ENCODE data around the gene AP1S1. TPM values are rescaled to one million over a fixed set of nuclear protein-coding genes. Genes with fewer than 3 reads are reported as not detected.
A peak's percentile ranks its signal among the peaks of the same experiment; 100 is the strongest.

AP1S1 gene
- total and polyA plus RNA-seq, 2 of the 13 experiments (the other 11 are each of a cell fraction or from before 2014, with no cell fraction given), result 57.5 to 68.1 TPM

DNA sequence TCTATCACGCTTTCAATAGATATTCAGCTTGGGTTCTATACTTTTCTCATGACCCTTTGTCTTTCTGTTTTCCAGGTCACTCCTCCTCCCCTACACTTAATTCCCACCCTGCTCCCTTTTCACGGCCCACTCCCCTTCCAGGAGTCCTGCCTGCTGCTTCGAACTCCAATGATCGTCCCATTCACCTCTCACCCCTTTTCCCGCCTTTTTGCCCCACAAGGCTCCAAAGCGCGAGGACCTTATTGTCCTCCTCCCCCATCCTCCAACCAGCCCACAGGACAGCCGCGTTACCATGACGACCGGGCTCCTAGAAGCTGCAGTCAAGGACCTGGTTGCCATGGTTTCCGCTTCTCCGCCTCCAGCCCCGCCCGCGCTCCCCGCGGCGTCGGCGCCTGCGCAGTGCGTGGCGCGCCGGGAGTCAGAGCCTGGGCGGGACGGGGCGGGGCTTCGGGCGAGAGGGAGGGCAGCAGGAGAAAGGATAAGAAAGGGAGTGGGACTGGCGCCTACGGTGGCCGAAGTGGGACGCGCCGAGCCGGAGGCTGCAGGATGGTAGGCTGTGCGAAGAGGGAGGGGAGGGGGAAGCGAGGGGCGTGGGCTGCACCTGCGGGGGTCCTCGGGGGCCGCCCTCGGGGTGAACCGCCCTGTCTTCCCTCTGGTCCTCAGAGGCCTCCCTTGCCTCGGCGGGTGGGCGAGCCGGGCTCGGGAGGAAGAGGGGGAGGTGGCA lies at the start of gene AP1S1 (continued):
- TF ChIP-seq, protein P1, sequence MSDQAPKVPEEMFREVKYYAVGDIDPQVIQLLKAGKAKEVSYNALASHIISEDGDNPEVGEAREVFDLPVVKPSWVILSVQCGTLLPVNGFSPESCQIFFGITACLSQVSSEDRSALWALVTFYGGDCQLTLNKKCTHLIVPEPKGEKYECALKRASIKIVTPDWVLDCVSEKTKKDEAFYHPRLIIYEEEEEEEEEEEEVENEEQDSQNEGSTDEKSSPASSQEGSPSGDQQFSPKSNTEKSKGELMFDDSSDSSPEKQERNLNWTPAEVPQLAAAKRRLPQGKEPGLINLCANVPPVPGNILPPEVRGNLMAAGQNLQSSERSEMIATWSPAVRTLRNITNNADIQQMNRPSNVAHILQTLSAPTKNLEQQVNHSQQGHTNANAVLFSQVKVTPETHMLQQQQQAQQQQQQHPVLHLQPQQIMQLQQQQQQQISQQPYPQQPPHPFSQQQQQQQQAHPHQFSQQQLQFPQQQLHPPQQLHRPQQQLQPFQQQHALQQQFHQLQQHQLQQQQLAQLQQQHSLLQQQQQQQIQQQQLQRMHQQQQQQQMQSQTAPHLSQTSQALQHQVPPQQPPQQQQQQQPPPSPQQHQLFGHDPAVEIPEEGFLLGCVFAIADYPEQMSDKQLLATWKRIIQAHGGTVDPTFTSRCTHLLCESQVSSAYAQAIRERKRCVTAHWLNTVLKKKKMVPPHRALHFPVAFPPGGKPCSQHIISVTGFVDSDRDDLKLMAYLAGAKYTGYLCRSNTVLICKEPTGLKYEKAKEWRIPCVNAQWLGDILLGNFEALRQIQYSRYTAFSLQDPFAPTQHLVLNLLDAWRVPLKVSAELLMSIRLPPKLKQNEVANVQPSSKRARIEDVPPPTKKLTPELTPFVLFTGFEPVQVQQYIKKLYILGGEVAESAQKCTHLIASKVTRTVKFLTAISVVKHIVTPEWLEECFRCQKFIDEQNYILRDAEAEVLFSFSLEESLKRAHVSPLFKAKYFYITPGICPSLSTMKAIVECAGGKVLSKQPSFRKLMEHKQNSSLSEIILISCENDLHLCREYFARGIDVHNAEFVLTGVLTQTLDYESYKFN (CRISPR knock-in tag; conservative IDR thresholded peaks at IDR 0.05), result peak; percentile 44; the same call in 1 of the 2 replicates
- TF ChIP-seq FOXA3 (CRISPR knock-in tag; IDR thresholded peaks at IDR 0.05), result peak; percentile 23; the same call in 1 of the 2 replicates
- TF ChIP-seq, protein P2, sequence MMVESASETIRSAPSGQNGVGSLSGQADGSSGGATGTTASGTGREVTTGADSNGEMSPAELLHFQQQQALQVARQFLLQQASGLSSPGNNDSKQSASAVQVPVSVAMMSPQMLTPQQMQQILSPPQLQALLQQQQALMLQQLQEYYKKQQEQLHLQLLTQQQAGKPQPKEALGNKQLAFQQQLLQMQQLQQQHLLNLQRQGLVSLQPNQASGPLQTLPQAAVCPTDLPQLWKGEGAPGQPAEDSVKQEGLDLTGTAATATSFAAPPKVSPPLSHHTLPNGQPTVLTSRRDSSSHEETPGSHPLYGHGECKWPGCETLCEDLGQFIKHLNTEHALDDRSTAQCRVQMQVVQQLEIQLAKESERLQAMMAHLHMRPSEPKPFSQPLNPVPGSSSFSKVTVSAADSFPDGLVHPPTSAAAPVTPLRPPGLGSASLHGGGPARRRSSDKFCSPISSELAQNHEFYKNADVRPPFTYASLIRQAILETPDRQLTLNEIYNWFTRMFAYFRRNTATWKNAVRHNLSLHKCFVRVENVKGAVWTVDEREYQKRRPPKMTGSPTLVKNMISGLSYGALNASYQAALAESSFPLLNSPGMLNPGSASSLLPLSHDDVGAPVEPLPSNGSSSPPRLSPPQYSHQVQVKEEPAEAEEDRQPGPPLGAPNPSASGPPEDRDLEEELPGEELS (CRISPR knock-in tag; IDR thresholded peaks at IDR 0.05), result 0 out of 2 replicates have a peak, but pooled peaks have one; percentile 12
- TF ChIP-seq RBM39 (IDR thresholded peaks at IDR 0.05; ENCODE audit: low read depth, low read length, poor library complexity, severe bottlenecking), result peak; percentile 93
- 0 out of 2 replicates have a peak, but pooled peaks have one; percentile 12 for TF ChIP-seq MEIS2 (CRISPR knock-in tag; IDR thresholded peaks at IDR 0.05)
- peak; percentile 49; the same call in 1 of the 2 replicates for TF ChIP-seq KAT8 (CRISPR knock-in tag; IDR thresholded peaks at IDR 0.05)
- peak; percentile 10; the same call in 1 of the 2 replicates for TF ChIP-seq KDM2A (CRISPR knock-in tag; IDR thresholded peaks at IDR 0.05; ENCODE audit: borderline replicate concordance, low read depth)
- TF ChIP-seq IRF2 (CRISPR knock-in tag; IDR thresholded peaks at IDR 0.05), result peak; percentile 43; the same call in 1 of the 2 replicates
- TF ChIP-seq, protein P3, sequence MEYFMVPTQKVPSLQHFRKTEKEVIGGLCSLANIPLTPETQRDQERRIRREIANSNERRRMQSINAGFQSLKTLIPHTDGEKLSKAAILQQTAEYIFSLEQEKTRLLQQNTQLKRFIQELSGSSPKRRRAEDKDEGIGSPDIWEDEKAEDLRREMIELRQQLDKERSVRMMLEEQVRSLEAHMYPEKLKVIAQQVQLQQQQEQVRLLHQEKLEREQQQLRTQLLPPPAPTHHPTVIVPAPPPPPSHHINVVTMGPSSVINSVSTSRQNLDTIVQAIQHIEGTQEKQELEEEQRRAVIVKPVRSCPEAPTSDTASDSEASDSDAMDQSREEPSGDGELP (IDR thresholded peaks at IDR 0.05; ENCODE audit: borderline replicate concordance, low read depth), result peak; percentile 14; the same call in 1 of the 2 replicates
- peak; percentile 51 for TF ChIP-seq SALL1 (CRISPR knock-in tag; IDR thresholded peaks at IDR 0.05)
- TF ChIP-seq ZNF326 (CRISPR knock-in tag; IDR thresholded peaks at IDR 0.05; ENCODE audit: borderline replicate concordance), result no peak
- peak in 1 of 2 experiments; percentile 52; a peak in 2 of 4 replicates for TF ChIP-seq POLR2A (IDR thresholded peaks at IDR 0.05; ENCODE audit: insufficient read depth in 1 of 2, low read depth in 2 of 2, low read length in 2 of 2)
- TF ChIP-seq FOXC1 (CRISPR knock-in tag; IDR thresholded peaks at IDR 0.05; ENCODE audit: borderline replicate concordance), result 0 out of 2 replicates have a peak, but pooled peaks have one; percentile 19
- TF ChIP-seq MIER3 (CRISPR knock-in tag; IDR thresholded peaks at IDR 0.05; ENCODE audit: borderline replicate concordance), result peak; percentile 49; the same call in 1 of the 2 replicates
- TF ChIP-seq GLI4 (CRISPR knock-in tag; IDR thresholded peaks at IDR 0.05; ENCODE audit: borderline replicate concordance), result no peak
- peak; percentile 46; the same call in 1 of the 2 replicates for TF ChIP-seq HOXA3 (CRISPR knock-in tag; IDR thresholded peaks at IDR 0.05)
- TF ChIP-seq U2AF2 (IDR thresholded peaks at IDR 0.05; ENCODE audit: low read depth, low read length), result peak; percentile 84; the same call in 1 of the 2 replicates
- peak; percentile 72; the same call in 1 of the 2 replicates for TF ChIP-seq ZNF746 (CRISPR knock-in tag; IDR thresholded peaks at IDR 0.05)
- peak; percentile 44; the same call in 1 of the 2 replicates for TF ChIP-seq TAF1 (CRISPR knock-in tag; IDR thresholded peaks at IDR 0.05)
- 0 out of 2 replicates have a peak, but pooled peaks have one; percentile 8 for TF ChIP-seq ZNF441 (CRISPR knock-in tag; IDR thresholded peaks at IDR 0.05; ENCODE audit: borderline replicate concordance)

All from HepG2 (cell line).